ENCODE data around the gene SCNN1A. TPM values are rescaled to one million over a fixed set of nuclear protein-coding genes. Genes with fewer than 3 reads are reported as not detected.

SCNN1A gene
- total and polyA plus RNA-seq, 7 experiments from 2014 or later: 0.22 to 5.3 (median 1.6) TPM

GRCh38 chr12:6380141-6381121, 5.1 kb upstream of the SCNN1A start:
- no peaks in the 10 kb centered on the region for H3K9me3 ChIP-seq (ENCODE audit: control insufficient read depth in 2 of 3, low read length in 3 of 3)
- peaks cover 0 to 33% of the 10 kb centered on the region in 2 donors for H3K4me1 ChIP-seq (ENCODE audit: control insufficient read depth in 2 of 2, insufficient read depth in 2 of 2, low read length in 2 of 2)
- no peak overlapping the region for H3K27ac ChIP-seq (ENCODE audit: low read depth, low read length)
- Mint-ChIP-seq H3K27ac (no peak overlapping the region), H3K4me1 (peaks cover 17 to 40% (median 29%) of the 10 kb centered on the region in 7 donors), H3K27me3 (peaks cover 4 to 46% (median 7%) of the 10 kb centered on the region in 5 donors), H3K9me3 (peaks cover 0 to 2% (median 0%) of the 10 kb centered on the region in 11 donors), H3K36me3 (no peaks in the 10 kb centered on the region), H3K4me3 (no peak overlapping the region)
- H3K36me3 ChIP-seq (ENCODE audit: control insufficient read depth in 2 of 3, insufficient read depth in 3 of 3, low read length in 3 of 3): no peaks in the 10 kb centered on the region
- CTCF ChIA-PET: no interaction called here
- no peak overlapping the region for H3K4me3 ChIP-seq (ENCODE audit: low read length)
- intact Hi-C loops (cut with micrococcal nuclease): no loop called here
- DNase-seq (no peak), ATAC-seq (no peak)
- no peaks in the 10 kb centered on the region for H3K27me3 ChIP-seq (ENCODE audit: control insufficient read depth in 2 of 2, insufficient read depth in 2 of 2, low read length in 2 of 2)
- POLR2A ChIA-PET: interaction anchor here (0.7 to 1.1 kb wide), 2 partner anchors 65 to 128 kb away, joined by 3 to 4 read pairs; no protein-coding TSS in a partner anchor

DNA sequence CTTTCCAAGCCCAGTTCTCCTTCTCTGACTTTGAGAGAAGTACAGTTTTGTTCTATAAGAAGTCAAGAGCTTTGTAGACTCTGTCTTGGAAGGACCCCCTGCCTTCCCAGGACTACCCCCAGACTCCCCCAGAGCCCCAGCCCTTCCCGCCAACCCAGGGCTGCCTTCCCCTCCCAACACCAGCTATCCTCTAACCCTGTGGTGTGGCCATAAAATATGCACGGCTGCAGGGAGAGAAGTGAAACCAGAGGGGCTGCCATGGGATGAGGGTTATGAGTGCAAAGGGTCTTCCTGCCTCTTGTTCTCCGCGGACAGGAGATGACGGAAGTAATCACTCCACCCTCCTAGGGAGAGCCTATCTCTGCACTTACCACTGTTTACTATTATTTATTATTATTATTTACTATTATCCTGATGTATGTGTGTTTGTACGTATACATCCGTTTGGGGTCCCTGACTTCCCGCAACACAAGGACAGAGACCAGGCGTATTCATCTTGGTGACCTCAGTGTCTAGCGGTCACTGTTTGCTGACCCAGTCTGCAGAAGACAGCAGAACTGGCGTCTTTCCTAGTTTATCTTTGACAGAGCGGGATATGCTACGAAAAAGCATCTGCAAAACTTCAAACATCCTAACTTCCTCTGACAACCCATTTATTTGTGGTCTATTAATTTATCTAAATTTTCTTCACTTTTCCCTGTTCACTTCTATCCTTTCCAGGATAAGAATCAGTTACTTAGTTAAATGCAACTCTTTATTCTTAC, 3.5 kb upstream of the SCNN1A start:
- no peaks in the 10 kb centered on the region for H3K36me3 ChIP-seq (ENCODE audit: control insufficient read depth in 2 of 3, insufficient read depth in 3 of 3, low read length in 3 of 3)
- no peak overlapping the region for H3K4me3 ChIP-seq (ENCODE audit: low read length)
- H3K9me3 ChIP-seq (ENCODE audit: control insufficient read depth in 2 of 3, low read length in 3 of 3): no peaks in the 10 kb centered on the region
- H3K27ac Mint-ChIP-seq: no peak overlapping the region
- ChIA-PET CTCF (interaction anchor here (1.2 kb wide), 1 partner anchor 52 kb away, joined by 3 read pairs; no protein-coding TSS in a partner anchor), POLR2A (interaction anchor here (0.6 to 1.1 kb wide), 2 partner anchors 42 to 66 kb away, joined by 3 to 4 read pairs; no protein-coding TSS in a partner anchor)
- H3K27me3 ChIP-seq (ENCODE audit: control insufficient read depth in 2 of 2, insufficient read depth in 2 of 2, low read length in 2 of 2): no peaks in the 10 kb centered on the region
- no peak overlapping the region for H3K27ac ChIP-seq (ENCODE audit: low read depth, low read length)
- DNase-seq: no peak
- no peak for ATAC-seq
- H3K4me3 Mint-ChIP-seq: no peak overlapping the region
- peaks cover 0 to 27% of the 10 kb centered on the region in 2 donors for H3K4me1 ChIP-seq (ENCODE audit: control insufficient read depth in 2 of 2, insufficient read depth in 2 of 2, low read length in 2 of 2)
- H3K36me3 Mint-ChIP-seq: no peaks in the 10 kb centered on the region
- H3K4me1 Mint-ChIP-seq: peaks cover 17 to 33% (median 28%) of the 10 kb centered on the region in 7 donors
- intact Hi-C loops (cut with micrococcal nuclease): no loop called here
- peaks cover 4 to 38% (median 7%) of the 10 kb centered on the region in 5 donors for H3K27me3 Mint-ChIP-seq
- peaks cover 0 to 2% (median 0%) of the 10 kb centered on the region in 11 donors for H3K9me3 Mint-ChIP-seq

DNA sequence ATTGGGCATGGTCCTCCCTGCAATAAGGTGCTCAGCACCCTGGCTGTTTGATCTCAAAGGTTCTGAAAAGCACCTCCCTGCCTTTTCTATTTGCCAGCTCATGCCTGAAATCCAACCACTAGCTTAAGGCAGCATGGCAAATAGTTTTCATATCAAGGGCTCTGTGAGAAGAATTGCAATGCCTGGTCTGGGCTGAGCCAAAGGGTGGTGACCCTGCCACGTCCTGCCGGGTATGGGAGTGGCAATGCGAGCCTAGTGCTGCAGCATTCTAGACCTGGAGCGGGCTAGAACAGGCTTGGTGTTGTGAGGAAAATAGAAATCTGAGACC, 2.3 kb upstream of the SCNN1A start:
- peaks cover 0 to 32% (median under 1%) of the 10 kb centered on the region in 5 donors for H3K27me3 Mint-ChIP-seq
- H3K9me3 Mint-ChIP-seq: peaks cover 0 to 2% (median 0%) of the 10 kb centered on the region in 11 donors
- ATAC-seq (no peak), DNase-seq (no peak)
- H3K4me1 Mint-ChIP-seq: peaks cover 23 to 40% (median 29%) of the 10 kb centered on the region in 7 donors
- CTCF ChIA-PET: interaction anchor here (0.7 to 1.1 kb wide), 3 partner anchors 9 to 42 kb away, joined by 3 to 4 read pairs (median 3); no protein-coding TSS in a partner anchor
- Histone ChIP-seq H3K36me3 (ENCODE audit: control insufficient read depth in 2 of 3, insufficient read depth in 3 of 3, low read length in 3 of 3) (no peaks in the 10 kb centered on the region), H3K9me3 (ENCODE audit: control insufficient read depth in 2 of 3, low read length in 3 of 3) (no peaks in the 10 kb centered on the region), H3K4me1 (ENCODE audit: control insufficient read depth in 2 of 2, insufficient read depth in 2 of 2, low read length in 2 of 2) (peaks cover 0 to 24% of the 10 kb centered on the region in 2 donors), H3K27me3 (ENCODE audit: control insufficient read depth in 2 of 2, insufficient read depth in 2 of 2, low read length in 2 of 2) (no peaks in the 10 kb centered on the region), H3K4me3 (ENCODE audit: low read length) (no peak overlapping the region), H3K27ac (ENCODE audit: low read depth, low read length) (no peak overlapping the region)
- H3K36me3 Mint-ChIP-seq: no peaks in the 10 kb centered on the region
- peak overlapping the region in 9 of 10 donors; percentile 9 to 81 (median 73) for H3K4me3 Mint-ChIP-seq
- intact Hi-C loops (cut with micrococcal nuclease): no loop called here
- POLR2A ChIA-PET: interaction anchor here (0.5 to 1.0 kb wide), 3 partner anchors 14 to 90 kb away, joined by 3 to 5 read pairs (median 5); no protein-coding TSS in a partner anchor
- H3K27ac Mint-ChIP-seq: peak overlapping the region in 6 of 9 donors; percentile 3 to 88 (median 60)

GRCh38 chr12:6376870-6377666, 1.7 kb upstream of the SCNN1A start:
- intact Hi-C loops (cut with micrococcal nuclease): loop anchor here in 1 of 2 donors (1.0 kb wide), 1 partner anchor 14 kb away; no protein-coding TSS in a partner anchor
- DNase-seq (peak in 5 of 9 donors; percentile 10 to 39 (median 29)), ATAC-seq (peak; percentile 57)
- ChIA-PET POLR2A (interaction anchor here (0.5 to 1.0 kb wide), 3 partner anchors 14 to 90 kb away, joined by 3 to 5 read pairs (median 5); no protein-coding TSS in a partner anchor), CTCF (interaction anchor here (0.7 to 1.1 kb wide), 3 partner anchors 9 to 42 kb away, joined by 3 to 4 read pairs (median 3); no protein-coding TSS in a partner anchor)
- Mint-ChIP-seq H3K9me3 (peaks cover 0 to 2% (median 0%) of the 10 kb centered on the region in 11 donors), H3K27me3 (peaks cover 0 to 26% (median 0%) of the 10 kb centered on the region in 5 donors), H3K27ac (peak overlapping the region in 8 of 9 donors; percentile 43 to 88 (median 74)), H3K4me3 (peak overlapping the region; percentile 5 to 81 (median 72)), H3K4me1 (peaks cover 23 to 46% (median 34%) of the 10 kb centered on the region in 7 donors), H3K36me3 (no peaks in the 10 kb centered on the region)
- Histone ChIP-seq H3K27ac (ENCODE audit: low read depth, low read length) (no peak overlapping the region), H3K27me3 (ENCODE audit: control insufficient read depth in 2 of 2, insufficient read depth in 2 of 2, low read length in 2 of 2) (no peaks in the 10 kb centered on the region), H3K4me1 (ENCODE audit: control insufficient read depth in 2 of 2, insufficient read depth in 2 of 2, low read length in 2 of 2) (peaks cover 0 to 24% of the 10 kb centered on the region in 2 donors), H3K36me3 (ENCODE audit: control insufficient read depth in 2 of 3, insufficient read depth in 3 of 3, low read length in 3 of 3) (no peaks in the 10 kb centered on the region), H3K9me3 (ENCODE audit: control insufficient read depth in 2 of 3, low read length in 3 of 3) (no peaks in the 10 kb centered on the region), H3K4me3 (ENCODE audit: low read length) (peak overlapping the region; percentile 40)

DNA sequence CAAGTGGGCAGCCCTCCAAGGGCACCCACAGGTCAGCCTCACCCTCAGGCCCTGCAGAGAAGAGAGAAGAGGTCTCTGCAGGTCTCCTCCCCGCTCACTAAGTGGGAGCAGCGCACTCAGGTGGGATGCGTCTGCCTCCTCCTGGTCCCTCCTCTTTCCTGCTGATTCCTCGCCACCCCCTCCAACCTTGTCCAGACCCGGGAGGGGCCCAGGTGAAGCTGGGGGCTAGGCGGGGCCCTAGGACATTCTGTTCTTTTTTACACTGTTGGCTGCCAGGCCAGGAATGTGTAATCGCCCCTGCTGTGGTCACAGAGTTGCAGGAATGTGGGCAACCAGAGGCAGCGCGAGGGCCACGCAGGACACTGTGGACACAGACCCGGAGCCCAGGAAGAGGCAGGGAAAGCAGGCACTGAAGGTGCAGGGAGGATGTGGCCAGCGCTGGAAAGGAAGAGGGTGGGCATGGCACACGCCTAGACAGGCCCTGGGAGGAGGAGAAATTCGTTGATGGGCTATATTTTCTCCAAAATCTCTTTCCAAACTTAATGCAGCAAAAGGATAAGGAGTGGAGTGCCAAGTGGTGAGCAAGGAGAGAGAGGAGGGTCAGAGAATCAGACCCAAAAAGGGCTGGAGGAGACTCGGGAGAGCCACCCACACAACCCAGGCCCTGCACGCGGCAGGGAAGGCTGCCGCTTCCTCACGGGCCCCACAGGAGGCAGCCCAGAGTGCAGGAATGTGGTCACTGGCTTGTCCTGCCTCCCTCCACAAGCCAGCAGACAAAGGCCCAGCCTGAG, 911 bp upstream of the SCNN1A start:
- DNase-seq: no peak
- peaks cover 0 to 24% of the 10 kb centered on the region in 2 donors for H3K4me1 ChIP-seq (ENCODE audit: control insufficient read depth in 2 of 2, insufficient read depth in 2 of 2, low read length in 2 of 2)
- POLR2A ChIA-PET: interaction anchor here (1.2 to 1.5 kb wide), 2 partner anchors 8 to 41 kb away, joined by 3 to 4 read pairs; no protein-coding TSS in a partner anchor

More for the DNA sequence above, 911 bp upstream of the SCNN1A start:
- Mint-ChIP-seq H3K27ac (peak overlapping the region in 8 of 9 donors; percentile 43 to 91 (median 75)), H3K4me1 (peaks cover 23 to 46% (median 34%) of the 10 kb centered on the region in 7 donors), H3K27me3 (peaks cover 0 to 18% (median 0%) of the 10 kb centered on the region in 5 donors), H3K4me3 (peak overlapping the region; percentile 5 to 81 (median 72)), H3K9me3 (peaks cover 0 to 2% (median 0%) of the 10 kb centered on the region in 11 donors), H3K36me3 (no peaks in the 10 kb centered on the region)
- Histone ChIP-seq H3K27ac (ENCODE audit: low read depth, low read length) (no peak overlapping the region), H3K9me3 (ENCODE audit: control insufficient read depth in 2 of 3, low read length in 3 of 3) (no peaks in the 10 kb centered on the region), H3K27me3 (ENCODE audit: control insufficient read depth in 2 of 2, insufficient read depth in 2 of 2, low read length in 2 of 2) (no peaks in the 10 kb centered on the region), H3K4me3 (ENCODE audit: low read length) (peak overlapping the region; percentile 40), H3K36me3 (ENCODE audit: control insufficient read depth in 2 of 3, insufficient read depth in 3 of 3, low read length in 3 of 3) (no peaks in the 10 kb centered on the region)
- ATAC-seq: peak; percentile 69
- intact Hi-C loops (cut with micrococcal nuclease): loop anchor here in 1 of 2 donors (1.0 kb wide), 1 partner anchor 13 kb away; no protein-coding TSS in a partner anchor
- CTCF ChIA-PET: interaction anchor here (1.1 kb wide), 1 partner anchor 41 kb away, joined by 4 read pairs; no protein-coding TSS in a partner anchor

Data from naive thymus-derived CD4-positive, alpha-beta T cell (primary cell).